GM12878 (cell line): ENCODE results near the gene PPDPF. TPM values are rescaled to one million over a fixed set of nuclear protein-coding genes. Genes with fewer than 3 reads are reported as not detected.

ENCODE experiments used
- ATAC-seq: fragments of 200-7000 bp; cut with Tn5 transposase; 3 replicates; pipeline ENCODE4 v1.9.1; 2020; ENCODE audit warnings: mild to moderate bottlenecking, moderate library complexity
- BruUV-seq: library from RNA; stranded (reverse); fragments of 400-500 nt; replicated peaks from 2 replicates; lab custom pipeline; 2021; lab: Mats Ljungman, UMichigan
- CTCF ChIA-PET: fragments of 300-600 bp; sonication (Branson Sonifier 250); formaldehyde crosslinking; extraction: SDS; loops from one replicate; lab custom pipeline; 2021; ENCODE audit warnings: inconsistent platforms; lab: Yijun Ruan, JAX
- POLR2A ChIA-PET: fragments of 350-600 bp; formaldehyde crosslinking; extraction: SDS; loops from one replicate; lab custom pipeline; 2021; ENCODE audit warnings: inconsistent platforms; lab: Charles Lee
- RAD21 ChIA-PET: fragments of 300-600 bp; sonication (Branson Sonifier 250); formaldehyde crosslinking; loops from one replicate; lab custom pipeline; 2023; ENCODE audit warnings: antibody characterized with exemption; ENCODE audit not compliant: unreplicated experiment; lab: Charles Lee
- SMC1A ChIA-PET: fragments of 300-600 bp; sonication (Branson Sonifier 250); formaldehyde crosslinking; loops from one replicate; lab custom pipeline; 2023; ENCODE audit not compliant: unreplicated experiment, uncharacterized antibody; lab: Charles Lee
- DNase-seq: peaks from one replicate; pipeline ENCODE4 v3.0.0-alpha.2; 2011; ENCODE audit warnings: low read depth, low spot score
- FAIRE-seq: peaks from 3 replicates; lab custom pipeline; 2011; peaks lifted over from hg19 to GRCh38; lab: Jason Lieb, UNC
- H2AFZ ChIP-seq: 2 replicates; pipeline ENCODE4 v1.6.0; 2011; ENCODE audit warnings: low read depth, low read length, control low read depth; ENCODE audit not compliant: control insufficient read depth
- H3K27ac ChIP-seq: 2 replicates; pipeline ENCODE4 v1.5.1; 2011; ENCODE audit warnings: control low read depth; ENCODE audit not compliant: control insufficient read depth, insufficient read depth
- H3K27me3 ChIP-seq, 2 experiments: replicated peaks in 1 of 2; 2 replicates each; pipeline versions ENCODE4 v1.6.0 to v1.6.1; 2011; ENCODE audit warnings: low read length in 1 of 2; ENCODE audit not compliant: control insufficient read depth in 2 of 2, insufficient read depth in 2 of 2
- H3K36me3 ChIP-seq, 2 experiments: 2 replicates each; pipeline ENCODE4 v1.5.1; 2011; ENCODE audit warnings: low read length in 1 of 2; ENCODE audit not compliant: control insufficient read depth in 2 of 2, insufficient read depth in 2 of 2
- H3K4me1 ChIP-seq: 2 replicates; pipeline ENCODE4 v1.6.1; 2011; ENCODE audit warnings: mild to moderate bottlenecking, low read length, moderate library complexity, mixed read lengths; ENCODE audit not compliant: control insufficient read depth, insufficient read depth
- H3K4me2 ChIP-seq: 2 replicates; pipeline ENCODE4 v1.6.0; 2011; ENCODE audit warnings: control low read depth; ENCODE audit not compliant: control insufficient read depth, insufficient read depth
- H3K4me3 ChIP-seq: fragments of 200-600 bp; sonication (generic); 2 replicates; pipeline ENCODE4 v1.5.1; 2016
- H3K79me2 ChIP-seq: 2 replicates; pipeline ENCODE4 v1.6.0; 2011; ENCODE audit warnings: low read length; ENCODE audit not compliant: control insufficient read depth, insufficient read depth
- H3K9ac ChIP-seq: 2 replicates; pipeline ENCODE4 v1.8.0; 2011; ENCODE audit warnings: low read length, control low read depth, mixed read lengths; ENCODE audit not compliant: control insufficient read depth, insufficient read depth
- H3K9me3 ChIP-seq: replicated peaks from 3 replicates; pipeline ENCODE4 v1.5.1; 2011; ENCODE audit warnings: mild to moderate bottlenecking, low read length; ENCODE audit not compliant: control insufficient read depth, insufficient read depth
- H4K20me1 ChIP-seq: 2 replicates; pipeline ENCODE4 v1.6.0; 2011; ENCODE audit not compliant: control insufficient read depth, insufficient read depth
- ASH2L ChIP-seq: fragments of 300-600, 200-600 bp; sonication (generic); IDR thresholded peaks from 2 replicates; pipeline ENCODE4 v1.6.1; 2017; ENCODE audit warnings: low read depth, mild to moderate bottlenecking, borderline replicate concordance
- BMI1 ChIP-seq: fragments of 450-650 bp; IDR thresholded peaks from 2 replicates; pipeline ENCODE4 v1.6.1; 2016; ENCODE audit warnings: mild to moderate bottlenecking, moderate library complexity, borderline replicate concordance
- DPF2 ChIP-seq: fragments of 450-650 bp; IDR thresholded peaks from 2 replicates; pipeline ENCODE4 v1.6.1; 2017; ENCODE audit warnings: mild to moderate bottlenecking
- EGR1 ChIP-seq, 2 experiments: IDR thresholded peaks; 1 replicate in 1 of 2; 2 replicates in 1 of 2; pipeline ENCODE4 v1.6.1; 2011 to 2012; ENCODE audit warnings: low read depth in 2 of 2, low read length in 2 of 2, borderline replicate concordance in 1 of 2, mild to moderate bottlenecking in 1 of 2, moderate library complexity in 1 of 2
- IRF3 ChIP-seq: fragments of 450-650 bp; IDR thresholded peaks from 2 replicates; pipeline ENCODE4 v1.6.1; 2014; ENCODE audit warnings: mild to moderate bottlenecking
- IRF4 ChIP-seq: IDR thresholded peaks from 2 replicates; pipeline ENCODE4 v1.6.1; 2011; ENCODE audit warnings: low read depth, low read length
- RAD51 ChIP-seq: fragments of 450-650 bp; IDR thresholded peaks from 2 replicates; pipeline ENCODE4 v1.6.1; 2016; ENCODE audit warnings: moderate library complexity, mild to moderate bottlenecking, inconsistent platforms
- WGBS: methylation state at CpG from one replicate; pipeline ENCODE4 v1.1.6; 2016; ENCODE audit warnings: low lambda C conversion rate; ENCODE audit not compliant: insufficient replicate concordance, insufficient coverage; ENCODE audit errors: missing lambda C conversion rate; 5-methylcytosine and 5-hydroxymethylcytosine counted together
- in situ Hi-C: fragments of 300-500 bp; cut with MboI; formaldehyde crosslinking; loops from 9 replicates; pipeline ENCODE4 v1.14.3; 2018; ENCODE audit warnings: mixed read lengths
- intact Hi-C: fragments of 100-400 bp; cut with micrococcal nuclease; formaldehyde crosslinking; loops from one replicate; pipeline ENCODE4 v1.14.2; 2022; ENCODE audit not compliant: unreplicated experiment
- polyA plus RNA-seq, 11 experiments: library from polyadenylated mRNA; depleted of rRNA in 4 of 11; unstranded in 6 of 11; stranded (reverse) in 5 of 11; fragments of >200 nt; fragmentation: Nextera tagmentation in 4 of 11; fragmentation: Illumina TruSeq in 1 of 11; extraction: Ambion mirVana in 4 of 11; extraction: Trizol in 1 of 11; gene quantifications; 1 replicate in 1 of 11; 2 replicates in 10 of 11; pipeline versions ENCODE4 v1.2.1 to v1.2.3, GENCODE V29; 2011 to 2016; ENCODE audit warnings: inconsistent platforms in 2 of 11, missing spikeins in 2 of 11, low read depth in 1 of 11
- total RNA-seq, 4 experiments: library from RNA; depleted of rRNA in 3 of 4; stranded (reverse); fragments of >200 nt in 3 of 4; fragmentation: Illumina TruSeq in 1 of 4; extraction: Trizol in 1 of 4; gene quantifications; 2 replicates each; pipeline versions ENCODE4 v1.2.1 to v1.2.3, GENCODE V29; 2013 to 2021
- TF ChIP-seq, protein P1 (sequence below): IDR thresholded peaks from 2 replicates; pipeline ENCODE4 v1.6.1; 2011; ENCODE audit warnings: low read depth, low read length, improper control_type of control experiment, borderline replicate concordance

PPDPF gene
- total and polyA plus RNA-seq, 10 of the 15 experiments (the other 5 are each of a cell fraction or from before 2014, with no cell fraction given), result 0.32 to 154 (median 22.8) TPM

DNA sequence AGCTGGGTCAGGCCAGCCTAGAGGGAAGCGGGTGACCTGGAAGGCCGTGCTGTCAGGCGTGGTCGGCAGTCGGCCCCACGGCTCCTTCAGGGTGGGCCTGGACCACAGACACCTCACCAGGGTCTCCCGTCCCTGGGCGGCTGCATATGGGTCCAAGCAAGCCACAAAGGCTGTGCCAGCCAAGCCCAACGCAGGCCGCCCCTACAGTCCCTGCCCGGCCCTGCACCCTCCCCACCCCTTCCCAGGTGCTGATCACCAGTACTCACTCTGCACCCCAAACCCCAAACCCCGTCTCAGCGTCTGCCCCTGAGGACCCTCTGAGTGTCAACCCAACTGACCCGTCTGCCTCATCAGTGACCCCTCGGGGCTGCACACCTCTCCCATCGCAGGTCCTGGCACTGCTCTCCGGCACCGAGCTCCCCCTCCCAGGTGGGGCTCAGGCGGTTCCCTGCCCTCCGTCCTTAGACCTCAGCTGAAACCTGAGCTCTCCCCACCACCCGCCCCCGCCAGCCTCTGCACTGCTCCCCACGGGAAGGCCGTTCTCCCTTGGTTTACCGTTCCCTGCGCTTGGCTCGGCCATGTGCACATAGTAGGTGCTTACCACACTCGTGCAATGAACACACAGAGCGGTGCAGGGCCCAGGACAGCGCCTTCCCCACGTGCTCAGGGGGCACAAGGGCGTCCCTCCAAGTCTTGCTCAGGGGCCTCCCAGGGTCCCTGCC lies 1.5 kb upstream of the PPDPF start:
- no peaks in the 10 kb centered on the region for H4K20me1 ChIP-seq

More for the DNA sequence above, 1.5 kb upstream of the PPDPF start:
- BruUV-seq, result no TSS peak
- FAIRE-seq (no peak), ATAC-seq (no peak), DNase-seq (no peak)
- H3K27ac ChIP-seq, result no peak overlapping the region
- ChIA-PET SMC1A (no interaction called here), RAD21 (interaction anchor here (1.3 kb wide), 1 partner anchor 18 kb away, joined by 3 read pairs; no protein-coding TSS in a partner anchor), POLR2A (no interaction called here), CTCF (interaction anchor here (1.0 to 2.1 kb wide), 2 partner anchors 22 to 77 kb away, joined by 3 to 6 read pairs; no protein-coding TSS in a partner anchor)
- H3K9me3 ChIP-seq, result peaks cover 4% of the 10 kb centered on the region; the same call in 2 of the 3 replicates
- peak overlapping the region; percentile 86; the same call in 1 of the 2 replicates for H3K4me3 ChIP-seq
- peaks cover 0 to 2% of the 10 kb centered on the region in 2 experiments; a peak in 1 of 4 replicates for H3K36me3 ChIP-seq
- TF ChIP-seq EGR1 (IDR thresholded peaks at IDR 0.05; ENCODE audit: borderline replicate concordance in 1 of 2, low read depth in 2 of 2, low read length in 2 of 2) (no peak), IRF3 (no peak), IRF4 (no peak), RAD51 (no peak), DPF2 (peak; percentile 54; the same call in 1 of the 2 replicates), ASH2L (no peak), BMI1 (no peak)
- TF ChIP-seq, protein P1, sequence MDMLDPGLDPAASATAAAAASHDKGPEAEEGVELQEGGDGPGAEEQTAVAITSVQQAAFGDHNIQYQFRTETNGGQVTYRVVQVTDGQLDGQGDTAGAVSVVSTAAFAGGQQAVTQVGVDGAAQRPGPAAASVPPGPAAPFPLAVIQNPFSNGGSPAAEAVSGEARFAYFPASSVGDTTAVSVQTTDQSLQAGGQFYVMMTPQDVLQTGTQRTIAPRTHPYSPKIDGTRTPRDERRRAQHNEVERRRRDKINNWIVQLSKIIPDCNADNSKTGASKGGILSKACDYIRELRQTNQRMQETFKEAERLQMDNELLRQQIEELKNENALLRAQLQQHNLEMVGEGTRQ, result no peak
- H3K9ac ChIP-seq, result no peak overlapping the region; the same call in 1 of the 2 replicates
- intact Hi-C loops, result no loop called here
- no peaks in the 10 kb centered on the region for H3K27me3 ChIP-seq
- no peak overlapping the region for H2AFZ ChIP-seq
- peaks cover 8% of the 10 kb centered on the region for H3K79me2 ChIP-seq
- peaks cover 4% of the 10 kb centered on the region for H3K4me1 ChIP-seq
- in situ Hi-C loops, result no loop called here
- H3K4me2 ChIP-seq, result peak overlapping the region; percentile 87; the same call in 1 of the 2 replicates
- WGBS, result 83% methylated on average over 14 of the region's 32 CpGs
